Hepatocyte (in vitro differentiated cells): ENCODE measurements around the gene TMEM244.

Experiments
- EZH2 ChIP-seq: fragments of 200-600 bp; sonication (generic); IDR thresholded peaks from 2 replicates; pipeline ENCODE4 v1.6.1; 2016; ENCODE audit warnings: antibody characterized with exemption, mild to moderate bottlenecking, borderline replicate concordance
- EZH2phosphoT487 ChIP-seq: fragments of 200-600 bp; sonication (generic); IDR thresholded peaks from one replicate; pipeline ENCODE4 v1.6.1; 2018; ENCODE audit warnings: antibody characterized with exemption, mild to moderate bottlenecking, low read depth, moderate library complexity; ENCODE audit not compliant: unreplicated experiment, severe bottlenecking
- TF ChIP-seq, protein P1 (sequence below): fragments of 200-600 bp; sonication (generic); IDR thresholded peaks from 2 replicates; pipeline ENCODE4 v1.5.1; 2016; ENCODE audit warnings: antibody characterized with exemption, mild to moderate bottlenecking; ENCODE audit not compliant: poor library complexity

DNA sequence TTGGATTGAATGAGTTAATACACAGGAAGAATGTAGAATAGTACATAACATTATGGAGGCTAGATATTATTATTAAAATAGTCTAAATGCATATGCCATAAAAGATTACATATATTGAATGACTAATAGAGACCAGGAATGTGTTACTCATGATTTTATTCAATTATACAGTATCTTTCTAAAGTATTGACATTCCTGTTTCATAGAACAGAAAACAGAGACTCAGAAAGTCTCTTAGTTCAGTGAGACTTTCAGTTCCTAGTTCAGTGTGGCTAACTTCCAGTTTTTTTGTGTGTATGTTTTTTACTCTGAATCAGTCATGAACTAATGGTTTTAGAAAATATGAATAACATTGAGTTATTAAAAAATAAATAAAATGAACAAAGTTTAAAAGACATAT lies 34.6 kb upstream of the TMEM244 start:
- no peak for TF ChIP-seq EZH2
- TF ChIP-seq, protein P1, sequence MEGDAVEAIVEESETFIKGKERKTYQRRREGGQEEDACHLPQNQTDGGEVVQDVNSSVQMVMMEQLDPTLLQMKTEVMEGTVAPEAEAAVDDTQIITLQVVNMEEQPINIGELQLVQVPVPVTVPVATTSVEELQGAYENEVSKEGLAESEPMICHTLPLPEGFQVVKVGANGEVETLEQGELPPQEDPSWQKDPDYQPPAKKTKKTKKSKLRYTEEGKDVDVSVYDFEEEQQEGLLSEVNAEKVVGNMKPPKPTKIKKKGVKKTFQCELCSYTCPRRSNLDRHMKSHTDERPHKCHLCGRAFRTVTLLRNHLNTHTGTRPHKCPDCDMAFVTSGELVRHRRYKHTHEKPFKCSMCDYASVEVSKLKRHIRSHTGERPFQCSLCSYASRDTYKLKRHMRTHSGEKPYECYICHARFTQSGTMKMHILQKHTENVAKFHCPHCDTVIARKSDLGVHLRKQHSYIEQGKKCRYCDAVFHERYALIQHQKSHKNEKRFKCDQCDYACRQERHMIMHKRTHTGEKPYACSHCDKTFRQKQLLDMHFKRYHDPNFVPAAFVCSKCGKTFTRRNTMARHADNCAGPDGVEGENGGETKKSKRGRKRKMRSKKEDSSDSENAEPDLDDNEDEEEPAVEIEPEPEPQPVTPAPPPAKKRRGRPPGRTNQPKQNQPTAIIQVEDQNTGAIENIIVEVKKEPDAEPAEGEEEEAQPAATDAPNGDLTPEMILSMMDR = no peak
- TF ChIP-seq EZH2phosphoT487 = no peak
